Fibroblast of skin of right quadriceps (primary cell): Measurements from ENCODE around the gene NOXA1.
"Not testable (repeated sequence)": the region's sequence is repeated elsewhere in the genome, so short reads cannot be mapped to it uniquely, and the experiment has no call there.

ENCODE experiments used
- DNase-seq: peaks from one replicate; pipeline ENCODE4 v3.0.0-alpha.2; 2013

NOXA1 gene

DNA sequence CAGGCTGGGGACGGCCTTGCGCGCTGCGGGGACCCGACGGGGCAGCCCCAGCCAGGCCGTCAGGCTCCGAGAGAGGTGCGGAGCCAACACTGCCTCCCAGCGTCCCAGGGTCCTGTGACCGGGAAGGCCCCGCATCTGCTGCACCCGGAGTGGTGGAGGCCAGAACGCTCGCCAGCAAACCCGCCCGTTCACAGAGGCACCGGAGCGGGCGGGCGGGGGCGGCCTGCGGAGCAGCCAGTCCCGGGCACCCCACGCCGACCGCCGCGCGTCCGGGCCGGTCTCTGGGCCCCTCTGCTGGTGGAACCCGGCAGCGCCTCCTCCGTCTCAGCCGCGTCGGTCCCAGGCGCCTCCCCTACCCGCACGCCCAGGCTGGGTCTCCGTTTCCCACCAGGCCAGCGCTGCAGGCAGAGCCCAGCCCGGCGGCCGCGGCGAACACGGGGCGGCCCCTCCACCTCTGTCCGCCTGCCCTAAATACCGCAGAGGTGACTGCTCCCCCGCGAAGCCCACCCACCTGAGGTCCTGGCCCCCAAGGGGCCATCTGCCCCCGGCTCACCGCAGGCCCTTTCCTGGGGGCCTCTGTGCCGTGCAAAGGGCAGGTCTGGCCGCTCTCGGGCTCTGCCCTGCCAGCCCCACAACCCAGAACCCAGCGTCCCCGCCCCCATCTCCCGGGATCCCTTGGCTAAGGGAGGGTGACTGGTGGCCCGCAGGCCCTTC is 16.2 kb upstream of the NOXA1 start:
- peak; percentile 49 for DNase-seq

DNA sequence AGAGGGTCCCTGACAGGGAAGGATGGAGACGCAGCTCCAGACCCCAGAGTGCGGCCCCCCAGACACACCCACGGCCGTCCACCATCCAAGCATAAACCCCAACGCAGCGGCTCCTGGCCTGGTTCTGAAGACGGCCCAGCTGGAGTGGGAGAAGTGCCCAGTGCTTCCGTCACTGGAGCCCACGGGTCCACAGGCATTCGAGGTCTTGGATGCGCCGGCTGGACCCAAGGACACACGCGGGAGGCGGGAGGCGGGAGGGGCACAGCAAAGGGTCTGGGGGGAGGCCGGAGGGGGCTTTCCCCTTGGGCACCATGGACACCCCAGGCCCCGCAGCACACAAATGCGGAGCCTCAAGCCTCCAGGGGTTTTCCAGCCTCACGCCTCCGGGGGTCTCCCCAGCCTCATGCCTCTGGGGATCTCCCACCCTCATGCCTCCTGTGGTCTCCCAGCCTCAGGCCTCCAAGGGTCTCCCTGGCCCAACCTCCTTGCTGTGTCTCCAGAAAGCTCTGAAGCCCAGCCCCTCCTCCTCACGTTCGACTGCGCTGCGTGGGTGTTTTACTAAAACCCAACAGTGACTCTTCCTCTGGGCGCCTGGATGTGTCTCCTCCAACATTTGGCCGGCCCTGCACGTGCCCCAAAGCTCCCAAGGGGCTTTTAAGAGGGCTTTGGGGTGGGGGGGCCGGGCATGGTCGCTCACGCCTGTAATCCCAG is 15.4 kb upstream of the NOXA1 start:
- DNase-seq, result no peak

- no peak for DNase-seq
Measured at GRCh38 chr9:137408651-137409405, 14.4 kb upstream of the NOXA1 start.

GRCh38 chr9:137409515-137409914 is 13.7 kb upstream of the NOXA1 start:
- no peak for DNase-seq

DNA sequence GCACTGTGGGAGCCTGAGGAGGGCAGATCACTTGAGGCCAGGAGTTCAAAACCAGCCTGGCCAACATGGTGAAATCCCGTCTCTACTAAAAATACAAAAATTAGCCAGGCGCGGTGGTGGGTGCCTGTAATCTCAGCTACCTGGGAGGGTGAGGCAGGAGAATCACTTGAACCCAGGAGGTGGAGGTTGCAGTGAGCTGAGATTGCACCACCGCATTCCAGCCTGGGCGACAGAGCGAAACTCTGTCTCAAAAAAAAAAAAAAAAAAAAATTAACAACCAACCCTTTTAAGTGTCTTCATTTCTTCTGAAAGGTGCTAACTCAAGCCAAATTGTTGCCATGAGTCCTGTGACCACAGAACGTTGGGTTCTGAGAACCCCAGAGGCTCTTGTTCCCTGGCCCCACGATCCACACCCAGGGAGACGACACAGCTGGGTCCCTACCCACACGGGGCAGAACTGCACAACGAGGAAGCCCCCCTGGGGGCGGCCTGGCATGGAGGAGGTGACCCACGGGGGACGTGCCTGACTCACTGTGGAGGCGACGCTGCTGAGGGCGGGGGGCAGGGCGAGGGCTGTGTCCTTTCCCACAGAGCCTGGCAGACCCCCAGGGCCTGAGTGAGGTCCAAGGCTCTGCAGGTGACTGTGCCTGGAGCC is 12.8 kb upstream of the NOXA1 start:
- not testable (repeated sequence) for DNase-seq

- DNase-seq, result no peak
Measured at GRCh38 chr9:137410891-137411249, 12.3 kb upstream of the NOXA1 start.

- no peak for DNase-seq
Measured at GRCh38 chr9:137411260-137411644, 11.9 kb upstream of the NOXA1 start.

DNA sequence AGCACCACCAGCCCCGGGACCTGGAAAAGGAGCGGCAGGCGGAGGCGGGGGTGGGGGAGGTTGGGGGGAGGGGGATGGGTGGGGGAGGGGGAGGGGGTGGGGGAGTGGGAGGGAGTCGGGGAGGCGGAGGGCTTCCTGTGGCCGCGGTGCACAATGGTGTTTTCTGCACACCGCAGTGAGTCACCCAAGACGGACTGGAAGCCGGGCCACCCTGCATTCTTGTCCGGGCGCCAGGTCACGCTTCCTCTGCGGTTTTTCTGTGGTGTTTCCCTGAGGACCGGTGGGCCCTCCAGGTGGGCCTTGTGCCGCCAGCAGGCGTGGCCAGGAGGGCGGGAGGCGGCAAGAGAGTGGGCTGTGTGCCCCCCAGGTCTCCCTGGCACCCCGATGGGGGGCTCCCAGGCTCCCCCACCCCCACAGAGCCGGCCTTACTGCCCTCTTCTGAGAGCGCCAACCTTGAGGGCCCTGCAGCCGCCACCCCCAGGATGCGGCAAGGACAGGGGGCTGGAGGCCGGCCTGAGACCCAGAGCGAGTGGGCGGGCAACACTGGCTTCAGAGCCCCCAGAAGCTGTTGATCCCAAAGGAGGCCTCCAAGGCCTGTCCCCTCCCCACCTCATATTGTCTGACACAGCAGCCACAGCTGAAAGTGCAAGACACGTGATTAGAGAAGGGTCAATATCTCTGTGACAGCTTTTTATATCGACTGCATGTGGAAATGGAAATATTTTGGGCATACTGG is 11.4 kb upstream of the NOXA1 start:
- DNase-seq, result peak; percentile 80

DNA sequence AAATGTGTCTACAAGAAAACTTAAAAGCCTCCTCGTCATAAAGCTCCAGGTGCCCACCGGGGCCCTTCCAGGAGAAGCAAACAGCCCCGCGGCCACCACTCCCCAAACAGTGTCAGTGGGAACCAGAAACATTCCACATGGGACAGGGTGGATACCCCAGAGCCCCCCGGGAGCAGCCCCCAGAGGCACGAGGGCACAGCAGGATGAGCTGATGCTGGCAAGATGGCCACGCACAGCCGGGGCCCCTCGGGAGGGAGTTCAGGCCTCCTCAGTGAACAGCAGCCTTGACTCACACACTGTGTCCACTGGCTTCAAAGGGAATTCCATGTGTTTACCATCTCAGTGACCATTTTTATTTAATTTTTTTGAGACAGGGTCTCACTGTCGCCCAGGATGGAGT is 10.8 kb upstream of the NOXA1 start:
- DNase-seq, result no peak

DNA sequence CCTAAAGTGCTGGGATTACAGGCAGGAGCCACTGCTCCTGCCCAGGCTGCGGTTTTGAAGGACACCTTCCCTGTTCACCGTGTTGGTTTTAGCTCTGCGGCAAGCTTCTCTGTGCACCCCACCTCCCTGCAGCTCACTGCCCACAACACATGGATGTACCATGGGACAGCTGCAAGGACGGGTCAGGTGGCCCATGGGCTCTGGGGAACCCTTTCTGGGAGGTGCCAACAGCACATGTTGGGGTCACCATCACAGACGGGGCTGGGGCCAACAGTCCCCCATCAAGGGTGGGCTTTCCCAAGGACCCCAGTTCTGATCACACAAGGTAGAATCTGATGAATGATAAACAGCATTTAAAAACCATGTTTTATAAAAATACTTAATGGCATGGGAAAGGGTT is 7.7 kb upstream of the NOXA1 start:
- DNase-seq, result no peak

DNA sequence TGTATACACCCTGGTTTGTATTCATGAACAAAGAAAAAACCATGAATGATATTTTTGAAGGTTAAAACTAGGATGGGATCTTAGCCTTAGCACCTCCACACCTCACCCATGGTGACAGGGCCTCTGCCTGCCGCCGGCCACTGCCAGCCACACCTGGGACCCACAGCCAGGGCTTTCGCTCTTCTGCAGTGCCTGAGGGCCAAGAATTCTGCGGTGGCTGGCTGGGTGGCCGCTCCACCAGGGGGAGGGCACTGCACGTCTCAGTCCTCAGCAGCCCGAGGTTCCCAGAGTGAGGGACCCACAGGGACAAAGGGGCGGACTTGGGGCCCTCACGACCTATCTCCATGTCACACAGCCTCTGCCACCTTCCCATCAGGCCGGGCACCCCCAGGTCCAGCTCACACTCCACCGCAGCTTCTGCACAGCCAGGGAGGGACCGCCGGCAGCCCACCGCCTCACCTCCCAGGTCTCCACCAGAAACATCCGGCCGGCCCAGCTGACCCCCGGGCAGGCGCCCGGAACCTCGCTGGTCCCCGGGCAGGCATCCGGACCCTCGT is 7.1 kb upstream of the NOXA1 start:
- DNase-seq, result no peak

GRCh38 chr9:137416563-137417151 is 6.5 kb upstream of the NOXA1 start:
- no peak for DNase-seq

DNA sequence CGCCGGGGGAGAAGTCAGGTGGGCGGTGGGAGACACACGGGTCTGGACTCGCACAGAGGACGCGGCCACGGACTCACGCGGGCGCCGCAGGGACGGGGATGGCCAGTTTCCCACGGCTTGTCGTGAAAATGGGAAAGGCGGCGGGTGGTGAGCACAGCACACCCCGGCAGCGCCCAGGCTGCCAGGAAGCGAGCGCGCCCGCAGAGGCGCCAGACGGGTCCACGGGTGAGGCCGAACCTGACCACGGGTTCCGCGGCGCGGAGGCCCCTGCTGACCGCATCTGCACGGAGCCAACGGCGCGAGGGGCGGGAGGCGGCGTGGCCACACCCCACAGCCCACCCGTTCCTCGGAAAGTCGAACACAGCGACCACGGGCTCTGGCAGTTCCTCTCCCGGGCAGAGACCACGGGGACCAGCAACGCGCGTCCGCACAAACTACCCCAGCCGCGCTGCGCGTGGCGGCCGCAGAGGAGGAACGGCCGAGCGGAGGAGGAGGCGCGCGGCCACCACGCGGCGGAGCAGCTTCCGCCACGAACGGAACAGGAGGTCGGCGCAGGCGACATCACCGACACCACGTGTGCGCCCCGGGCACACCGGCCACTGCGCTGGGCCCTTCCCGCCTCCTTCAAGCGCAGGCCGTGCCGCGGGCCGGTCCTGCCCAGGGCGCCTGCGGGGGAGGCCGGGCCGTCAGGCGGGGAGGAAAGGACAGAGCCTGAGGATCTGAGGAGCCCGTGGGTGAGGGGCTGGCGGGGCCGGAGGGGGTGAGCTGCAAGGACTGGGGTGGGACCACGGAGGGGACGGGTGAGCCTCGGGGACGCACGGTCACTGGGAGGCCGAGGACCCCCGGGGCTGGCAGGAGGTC is 5.8 kb upstream of the NOXA1 start:
- no peak for DNase-seq

GRCh38 chr9:137421838-137422603 is 1.2 kb upstream of the NOXA1 start:
- no peak for DNase-seq

GRCh38 chr9:137423514-137424291 is 510 bp downstream of the NOXA1 start:
- no peak for DNase-seq

- DNase-seq, result no peak
Measured at GRCh38 chr9:137426018-137426681, 3.0 kb downstream of the NOXA1 start.

- no peak for DNase-seq
Measured at GRCh38 chr9:137427454-137428310, 4.5 kb downstream of the NOXA1 start.

DNA sequence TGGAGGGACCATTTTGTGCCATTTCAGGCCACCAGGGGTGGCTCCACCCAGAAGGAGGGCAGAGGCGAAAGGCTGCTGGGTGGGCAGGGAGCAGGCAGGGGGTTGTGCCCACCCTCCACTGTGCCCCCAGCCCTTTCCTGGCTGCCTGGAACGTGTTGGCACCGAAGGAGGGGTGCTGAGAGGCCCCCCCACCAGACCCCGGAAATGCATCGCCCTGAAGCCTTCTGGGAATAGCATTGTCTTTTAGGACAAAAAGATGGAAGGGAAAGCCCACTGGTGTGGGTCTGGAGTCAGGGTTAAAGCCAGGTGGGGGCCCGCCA is 5.1 kb downstream of the NOXA1 start:
- no peak for DNase-seq
